WTC11 (cell line): ENCODE measurements around the gene ANO1. TPM values are rescaled to one million over a fixed set of nuclear protein-coding genes. Genes with fewer than 3 reads are reported as not detected.
A peak's percentile ranks its signal among the peaks of the same experiment; 100 is the strongest.

ENCODE experiments used
- AFF4 ChIP-seq: sonication (generic); formaldehyde crosslinking; IDR thresholded peaks from 2 replicates; pipeline ENCODE4 v1.8.1; 2023; ENCODE audit warnings: mild to moderate bottlenecking, missing genetic modification reagents, borderline replicate concordance
- CDX4 ChIP-seq: fragments of 250-450 bp; sonication (Bioruptor Pico); IDR thresholded peaks from 2 replicates; pipeline ENCODE4 v1.9.0; 2021; ENCODE audit warnings: moderate library complexity, mild to moderate bottlenecking, inconsistent platforms, borderline replicate concordance
- ELF4 ChIP-seq: sonication (generic); formaldehyde crosslinking; IDR thresholded peaks from 2 replicates; pipeline ENCODE4 v1.8.1; 2022; ENCODE audit warnings: low read depth, mild to moderate bottlenecking, moderate library complexity, missing genetic modification reagents
- ETV6 ChIP-seq: sonication (generic); formaldehyde crosslinking; IDR thresholded peaks from 2 replicates; pipeline ENCODE4 v1.8.1; 2022; ENCODE audit warnings: mild to moderate bottlenecking, missing genetic modification reagents
- GABPB1 ChIP-seq: sonication (generic); formaldehyde crosslinking; IDR thresholded peaks from 2 replicates; pipeline ENCODE4 v1.8.1; 2023; ENCODE audit warnings: mild to moderate bottlenecking, missing genetic modification reagents
- GRHL2 ChIP-seq: fragments of 250-450 bp; sonication (Bioruptor Pico); IDR thresholded peaks from 2 replicates; pipeline ENCODE4 v1.8.0; 2022; ENCODE audit warnings: mild to moderate bottlenecking, moderate library complexity; ENCODE audit not compliant: insufficient replicate concordance, severe bottlenecking
- IRF2 ChIP-seq: sonication (generic); formaldehyde crosslinking; IDR thresholded peaks from 2 replicates; pipeline ENCODE4 v1.8.0; 2022; ENCODE audit warnings: low read depth, missing genetic modification reagents, borderline replicate concordance
- JUN ChIP-seq: sonication (generic); formaldehyde crosslinking; IDR thresholded peaks from 2 replicates; pipeline ENCODE4 v1.8.0; 2023; ENCODE audit warnings: mild to moderate bottlenecking, missing genetic modification reagents
- MYBL2 ChIP-seq: sonication (generic); formaldehyde crosslinking; IDR thresholded peaks from 2 replicates; pipeline ENCODE4 v1.8.1; 2023; ENCODE audit warnings: mild to moderate bottlenecking, moderate library complexity, missing genetic modification reagents
- NR1H2 ChIP-seq: sonication (generic); formaldehyde crosslinking; IDR thresholded peaks from 2 replicates; pipeline ENCODE4 v1.9.0; 2021; ENCODE audit warnings: mild to moderate bottlenecking, moderate library complexity, missing genetic modification reagents
- RELA ChIP-seq: sonication (generic); formaldehyde crosslinking; IDR thresholded peaks from 2 replicates; pipeline ENCODE4 v1.8.1; 2022; ENCODE audit warnings: missing genetic modification reagents, mild to moderate bottlenecking, borderline replicate concordance
- SP1 ChIP-seq: sonication (generic); formaldehyde crosslinking; conservative IDR thresholded peaks from 2 replicates; pipeline ENCODE4 v1.8.1; 2022; ENCODE audit warnings: missing genetic modification reagents
- TCF7 ChIP-seq: sonication (generic); formaldehyde crosslinking; IDR thresholded peaks from 2 replicates; pipeline ENCODE4 v1.8.0; 2022; ENCODE audit warnings: mild to moderate bottlenecking, low read depth, missing genetic modification reagents, moderate library complexity
- TEAD1 ChIP-seq: sonication (generic); formaldehyde crosslinking; IDR thresholded peaks from 2 replicates; pipeline ENCODE4 v1.8.0; 2022; ENCODE audit warnings: mild to moderate bottlenecking, missing genetic modification reagents
- USF2 ChIP-seq: sonication (generic); formaldehyde crosslinking; IDR thresholded peaks from 2 replicates; pipeline ENCODE4 v1.8.1; 2023; ENCODE audit warnings: mild to moderate bottlenecking, missing genetic modification reagents, moderate library complexity
- ZBTB21 ChIP-seq: sonication (generic); formaldehyde crosslinking; IDR thresholded peaks from 2 replicates; pipeline ENCODE4 v1.8.1; 2023; ENCODE audit warnings: mild to moderate bottlenecking, missing genetic modification reagents, borderline replicate concordance
- ZNF121 ChIP-seq: sonication (generic); formaldehyde crosslinking; IDR thresholded peaks from 2 replicates; pipeline ENCODE4 v1.8.0; 2023; ENCODE audit warnings: missing genetic modification reagents
- ZNF317 ChIP-seq: sonication (generic); formaldehyde crosslinking; IDR thresholded peaks from 2 replicates; pipeline ENCODE4 v1.8.1; 2023; ENCODE audit warnings: low read depth, mild to moderate bottlenecking, moderate library complexity, missing genetic modification reagents, borderline replicate concordance
- ZNF671 ChIP-seq: fragments of 250-450 bp; sonication (Bioruptor Pico); IDR thresholded peaks from 2 replicates; pipeline ENCODE4 v1.8.0; 2021; ENCODE audit warnings: mild to moderate bottlenecking
- total RNA-seq: library from RNA; stranded (reverse); gene quantifications from 3 replicates; pipeline ENCODE4 v1.2.3, GENCODE V29; 2021
- TF ChIP-seq, protein P1 (sequence below): sonication (generic); formaldehyde crosslinking; IDR thresholded peaks from 2 replicates; pipeline ENCODE4 v1.8.0; 2022; ENCODE audit warnings: mild to moderate bottlenecking, missing genetic modification reagents
- TF ChIP-seq, protein P2 (sequence below): sonication (generic); formaldehyde crosslinking; IDR thresholded peaks from 2 replicates; pipeline ENCODE4 v1.8.1; 2022; ENCODE audit warnings: mild to moderate bottlenecking, missing genetic modification reagents, moderate library complexity, borderline replicate concordance
- TF ChIP-seq, protein P3 (sequence below): sonication (generic); formaldehyde crosslinking; IDR thresholded peaks from 2 replicates; pipeline ENCODE4 v1.8.1; 2023; ENCODE audit warnings: mild to moderate bottlenecking, missing genetic modification reagents, moderate library complexity
- TF ChIP-seq, protein P4 (sequence below): sonication (generic); formaldehyde crosslinking; IDR thresholded peaks from 2 replicates; pipeline ENCODE4 v1.8.0; 2022; ENCODE audit warnings: mild to moderate bottlenecking, missing genetic modification reagents

ANO1 gene
- total RNA-seq, 1 experiment from 2014 or later: 4.1 TPM

GRCh38 chr11:70202920-70203750 lies 125.0 kb downstream of the ANO1 start, which contains the start of gene FADD (continued):
- TF ChIP-seq AFF4 (CRISPR knock-in tag) (no peak), ETV6 (CRISPR knock-in tag) (peak; percentile 78; the same call in 1 of the 2 replicates), JUN (CRISPR knock-in tag) (no peak), RELA (CRISPR knock-in tag) (0 out of 2 replicates have a peak, but pooled peaks have one; percentile 62), SP1 (CRISPR knock-in tag) (peak; percentile 52; the same call in 1 of the 2 replicates), NR1H2 (CRISPR knock-in tag) (no peak), GRHL2 (CRISPR knock-in tag) (no peak), USF2 (CRISPR knock-in tag) (peak; percentile 89), GABPB1 (CRISPR knock-in tag) (peak; percentile 54), ZNF317 (CRISPR knock-in tag) (no peak; the same call in 1 of the 2 replicates), ELF4 (CRISPR knock-in tag) (peak; percentile 70; the same call in 1 of the 2 replicates), ZBTB21 (CRISPR knock-in tag) (no peak), ZNF671 (CRISPR knock-in tag) (no peak), ZNF121 (CRISPR knock-in tag) (no peak), TCF7 (CRISPR knock-in tag) (no peak), CDX4 (CRISPR knock-in tag) (no peak), TEAD1 (CRISPR knock-in tag) (peak; percentile 12; the same call in 1 of the 2 replicates), MYBL2 (CRISPR knock-in tag) (no peak; the same call in 1 of the 2 replicates), IRF2 (CRISPR knock-in tag) (no peak)
- TF ChIP-seq, protein P1, sequence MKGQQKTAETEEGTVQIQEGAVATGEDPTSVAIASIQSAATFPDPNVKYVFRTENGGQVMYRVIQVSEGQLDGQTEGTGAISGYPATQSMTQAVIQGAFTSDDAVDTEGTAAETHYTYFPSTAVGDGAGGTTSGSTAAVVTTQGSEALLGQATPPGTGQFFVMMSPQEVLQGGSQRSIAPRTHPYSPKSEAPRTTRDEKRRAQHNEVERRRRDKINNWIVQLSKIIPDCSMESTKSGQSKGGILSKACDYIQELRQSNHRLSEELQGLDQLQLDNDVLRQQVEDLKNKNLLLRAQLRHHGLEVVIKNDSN (CRISPR knock-in tag): peak; percentile 89
- TF ChIP-seq, protein P2, sequence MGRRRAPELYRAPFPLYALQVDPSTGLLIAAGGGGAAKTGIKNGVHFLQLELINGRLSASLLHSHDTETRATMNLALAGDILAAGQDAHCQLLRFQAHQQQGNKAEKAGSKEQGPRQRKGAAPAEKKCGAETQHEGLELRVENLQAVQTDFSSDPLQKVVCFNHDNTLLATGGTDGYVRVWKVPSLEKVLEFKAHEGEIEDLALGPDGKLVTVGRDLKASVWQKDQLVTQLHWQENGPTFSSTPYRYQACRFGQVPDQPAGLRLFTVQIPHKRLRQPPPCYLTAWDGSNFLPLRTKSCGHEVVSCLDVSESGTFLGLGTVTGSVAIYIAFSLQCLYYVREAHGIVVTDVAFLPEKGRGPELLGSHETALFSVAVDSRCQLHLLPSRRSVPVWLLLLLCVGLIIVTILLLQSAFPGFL (CRISPR knock-in tag): peak; percentile 78; the same call in 1 of the 2 replicates
- TF ChIP-seq, protein P3, sequence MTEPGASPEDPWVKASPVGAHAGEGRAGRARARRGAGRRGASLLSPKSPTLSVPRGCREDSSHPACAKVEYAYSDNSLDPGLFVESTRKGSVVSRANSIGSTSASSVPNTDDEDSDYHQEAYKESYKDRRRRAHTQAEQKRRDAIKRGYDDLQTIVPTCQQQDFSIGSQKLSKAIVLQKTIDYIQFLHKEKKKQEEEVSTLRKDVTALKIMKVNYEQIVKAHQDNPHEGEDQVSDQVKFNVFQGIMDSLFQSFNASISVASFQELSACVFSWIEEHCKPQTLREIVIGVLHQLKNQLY: peak; percentile 32; the same call in 1 of the 2 replicates
- TF ChIP-seq, protein P4, sequence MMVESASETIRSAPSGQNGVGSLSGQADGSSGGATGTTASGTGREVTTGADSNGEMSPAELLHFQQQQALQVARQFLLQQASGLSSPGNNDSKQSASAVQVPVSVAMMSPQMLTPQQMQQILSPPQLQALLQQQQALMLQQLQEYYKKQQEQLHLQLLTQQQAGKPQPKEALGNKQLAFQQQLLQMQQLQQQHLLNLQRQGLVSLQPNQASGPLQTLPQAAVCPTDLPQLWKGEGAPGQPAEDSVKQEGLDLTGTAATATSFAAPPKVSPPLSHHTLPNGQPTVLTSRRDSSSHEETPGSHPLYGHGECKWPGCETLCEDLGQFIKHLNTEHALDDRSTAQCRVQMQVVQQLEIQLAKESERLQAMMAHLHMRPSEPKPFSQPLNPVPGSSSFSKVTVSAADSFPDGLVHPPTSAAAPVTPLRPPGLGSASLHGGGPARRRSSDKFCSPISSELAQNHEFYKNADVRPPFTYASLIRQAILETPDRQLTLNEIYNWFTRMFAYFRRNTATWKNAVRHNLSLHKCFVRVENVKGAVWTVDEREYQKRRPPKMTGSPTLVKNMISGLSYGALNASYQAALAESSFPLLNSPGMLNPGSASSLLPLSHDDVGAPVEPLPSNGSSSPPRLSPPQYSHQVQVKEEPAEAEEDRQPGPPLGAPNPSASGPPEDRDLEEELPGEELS (CRISPR knock-in tag): peak; percentile 44; the same call in 1 of the 2 replicates
- TF ChIP-seq, all 79 proteins: peak for 23
